GM13977 (cell line): ENCODE measurements around the gene PLEKHA6.

Experiments
- DNase-seq: peaks from one replicate; pipeline ENCODE4 v3.0.0; 2012; ENCODE audit warnings: low spot score
- CTCF ChIP-seq: IDR thresholded peaks from 2 replicates; pipeline ENCODE4 v1.5.1; 2012; ENCODE audit warnings: mild to moderate bottlenecking, control low read depth; ENCODE audit not compliant: insufficient read depth; ENCODE audit errors: extremely low read depth, missing control alignments
- in situ Hi-C: fragments of 300-500 bp; cut with MboI; formaldehyde crosslinking; loops from one replicate; pipeline ENCODE4 v1.12.0; 2022; ENCODE audit warnings: low sequenced_read_pairs, low pct_unique_long_range_greater_than_20kb, mixed read lengths, inconsistent platforms; ENCODE audit not compliant: unreplicated experiment

PLEKHA6 gene

GRCh38 chr1:204213668-204214662 is 145.8 kb downstream of the PLEKHA6 start, which contains the start of gene GOLT1A:
TSS of gene GOLT1A (minus strand) at chr1:204213988. CDS start at chr1:204213906, 82 bp downstream.
- in situ Hi-C loops, result no loop called here
- DNase-seq, result peak; percentile 59
- TF ChIP-seq CTCF, result peak; percentile 34

- no peak for TF ChIP-seq CTCF
- in situ Hi-C loops, result no loop called here
- no peak for DNase-seq
Observed at GRCh38 chr1:204212715-204213114, 147.0 kb downstream of the PLEKHA6 start.

GRCh38 chr1:204211046-204211445 is 148.7 kb downstream of the PLEKHA6 start:
- TF ChIP-seq CTCF, result no peak
- in situ Hi-C loops, result no loop called here
- no peak for DNase-seq

GRCh38 chr1:204207136-204207616 is 152.6 kb downstream of the PLEKHA6 start:
- DNase-seq, result peak; percentile 83
- peak; percentile 93 for TF ChIP-seq CTCF
- in situ Hi-C loops, result no loop called here

GRCh38 chr1:204206121-204206520 is 153.6 kb downstream of the PLEKHA6 start:
- TF ChIP-seq CTCF, result no peak
- DNase-seq, result no peak
- in situ Hi-C loops, result no loop called here

GRCh38 chr1:204205486-204205885 is 154.2 kb downstream of the PLEKHA6 start:
- no peak for DNase-seq
- TF ChIP-seq CTCF, result no peak
- in situ Hi-C loops, result no loop called here
